IMR-90 (cell line): ENCODE measurements around the gene HOXA7. TPM values are rescaled to one million over a fixed set of nuclear protein-coding genes. Genes with fewer than 3 reads are reported as not detected.
A peak's percentile ranks its signal among the peaks of the same experiment; 100 is the strongest.

Source experiments
- ATAC-seq: fragments of 200-7000 bp; cut with Tn5 transposase; 2 replicates; pipeline ENCODE4 v1.9.1; 2020; ENCODE audit warnings: low read depth, mild to moderate bottlenecking, moderate library complexity
- BruUV-seq: library from RNA; stranded (reverse); fragments of 400-500 nt; replicated peaks from 2 replicates; lab custom pipeline; 2021; lab: Mats Ljungman, UMichigan
- CTCF ChIA-PET: fragments of 300-600 bp; formaldehyde crosslinking; extraction: SDS; loops from one replicate; lab custom pipeline; 2021; ENCODE audit warnings: antibody characterized with exemption; lab: Yijun Ruan, JAX
- POLR2A ChIA-PET: fragments of 300-600 bp; sonication (Branson Sonifier 250); formaldehyde crosslinking; loops from one replicate; lab custom pipeline; 2022; ENCODE audit warnings: antibody characterized with exemption; ENCODE audit not compliant: unreplicated experiment; lab: Charles Lee
- DNase-seq: peaks from one replicate; pipeline ENCODE4 v3.0.0; 2013
- H2AFZ ChIP-seq: replicated peaks from 2 replicates; pipeline ENCODE3; 2013; ENCODE audit warnings: low read length, mild to moderate bottlenecking; ENCODE audit not compliant: poor library complexity
- H2AK5ac ChIP-seq: 2 replicates; pipeline ENCODE4 v1.6.1; 2013; ENCODE audit warnings: low read depth, low read length, inconsistent platforms
- H2AK9ac ChIP-seq: replicated peaks from 2 replicates; pipeline ENCODE3; 2013; ENCODE audit warnings: mild to moderate bottlenecking, low read depth, low read length, moderate library complexity; ENCODE audit not compliant: poor library complexity
- H2BK120ac ChIP-seq: 2 replicates; pipeline ENCODE4 v1.6.1; 2013; ENCODE audit warnings: low read depth, low read length, inconsistent platforms
- H2BK15ac ChIP-seq: 3 replicates; pipeline ENCODE4 v1.6.1; 2013; ENCODE audit warnings: low read depth, low read length, inconsistent platforms
- H2BK20ac ChIP-seq: 2 replicates; pipeline ENCODE4 v1.6.1; 2013; ENCODE audit warnings: low read depth, mild to moderate bottlenecking, inconsistent platforms, low read length, moderate library complexity
- H2BK5ac ChIP-seq: 2 replicates; pipeline ENCODE4 v1.6.1; 2013; ENCODE audit warnings: mild to moderate bottlenecking, low read depth, low read length, inconsistent platforms; ENCODE audit not compliant: poor library complexity, severe bottlenecking
- H3K14ac ChIP-seq: replicated peaks from 2 replicates; pipeline ENCODE4 v1.6.1; 2013; ENCODE audit warnings: low read depth, low read length, inconsistent platforms
- H3K18ac ChIP-seq: 2 replicates; pipeline ENCODE4 v1.6.1; 2013; ENCODE audit warnings: low read depth, low read length, control low read depth
- H3K23ac ChIP-seq: 2 replicates; pipeline ENCODE4 v1.6.1; 2013; ENCODE audit warnings: low read depth, low read length, inconsistent platforms
- H3K27ac ChIP-seq: 2 replicates; pipeline ENCODE4 v1.5.1; 2013; ENCODE audit warnings: mild to moderate bottlenecking, control low read depth, low read length; ENCODE audit not compliant: insufficient read depth
- H3K27me3 ChIP-seq: 2 replicates; pipeline ENCODE4 v1.6.1; 2013; ENCODE audit warnings: low read length; ENCODE audit not compliant: control insufficient read depth, insufficient read depth
- H3K36me3 ChIP-seq: 2 replicates; pipeline ENCODE4 v1.6.1; 2013; ENCODE audit warnings: low read length, mixed read lengths; ENCODE audit not compliant: control insufficient read depth, insufficient read depth
- H3K4ac ChIP-seq: 2 replicates; pipeline ENCODE4 v1.6.1; 2013; ENCODE audit warnings: low read depth, low read length, inconsistent platforms
- H3K4me1 ChIP-seq: 2 replicates; pipeline ENCODE4 v1.6.1; 2013; ENCODE audit warnings: low read length, mixed read lengths; ENCODE audit not compliant: control insufficient read depth, insufficient read depth
- H3K4me2 ChIP-seq: 2 replicates; pipeline ENCODE4 v1.6.1; 2013; ENCODE audit warnings: low read depth, mild to moderate bottlenecking, control low read depth, low read length, moderate library complexity
- H3K4me3 ChIP-seq: 2 replicates; pipeline ENCODE4 v1.5.1; 2013; ENCODE audit warnings: low read depth, mild to moderate bottlenecking, control low read depth, low read length, moderate library complexity; ENCODE audit not compliant: insufficient read depth
- H3K56ac ChIP-seq: 2 replicates; pipeline ENCODE4 v1.6.1; 2013; ENCODE audit warnings: low read length, inconsistent platforms; ENCODE audit not compliant: insufficient read depth; ENCODE audit errors: extremely low read depth
- H3K79me1 ChIP-seq, 2 experiments: 2 replicates each; pipeline ENCODE4 v1.6.1; 2013; ENCODE audit warnings: low read length in 2 of 2, inconsistent platforms in 1 of 2, low read depth in 1 of 2
- H3K9ac ChIP-seq: 2 replicates; pipeline ENCODE4 v1.6.1; 2013; ENCODE audit warnings: low read depth, low read length, control low read depth
- H3K9me1 ChIP-seq: 2 replicates; pipeline ENCODE4 v1.6.1; 2013; ENCODE audit warnings: low read length, inconsistent platforms; ENCODE audit not compliant: insufficient read depth
- H3K9me3 ChIP-seq: 2 replicates; pipeline ENCODE4 v1.6.1; 2013; ENCODE audit warnings: low read length; ENCODE audit not compliant: control insufficient read depth, insufficient read depth
- H4K20me1 ChIP-seq: 2 replicates; pipeline ENCODE4 v1.6.1; 2013; ENCODE audit warnings: low read length, inconsistent platforms; ENCODE audit not compliant: insufficient read depth
- H4K5ac ChIP-seq: 2 replicates; pipeline ENCODE4 v1.6.1; 2013; ENCODE audit warnings: mild to moderate bottlenecking, low read depth, low read length, control low read depth
- H4K8ac ChIP-seq, 2 experiments: 2 replicates each; pipeline ENCODE4 v1.6.1; 2013; ENCODE audit warnings: low read depth in 2 of 2, low read length in 2 of 2, control low read depth in 1 of 2, inconsistent platforms in 1 of 2
- H4K91ac ChIP-seq: 2 replicates; pipeline ENCODE4 v1.6.1; 2013; ENCODE audit warnings: low read depth, low read length, inconsistent platforms; ENCODE audit not compliant: insufficient read depth
- BHLHE40 ChIP-seq: fragments of 150-350 bp; IDR thresholded peaks from 2 replicates; pipeline ENCODE4 v1.6.1; 2016; ENCODE audit warnings: mild to moderate bottlenecking, low read depth, low read length
- CEBPB ChIP-seq: IDR thresholded peaks from 2 replicates; pipeline ENCODE4 v1.6.1; 2012; ENCODE audit warnings: low read depth, low read length, improper control_type of control experiment
- CHD1 ChIP-seq: IDR thresholded peaks from 2 replicates; pipeline ENCODE4 v1.6.1; 2012; ENCODE audit warnings: low read depth, low read length, improper control_type of control experiment
- ELK1 ChIP-seq: fragments of 150-350 bp; IDR thresholded peaks from 2 replicates; pipeline ENCODE4 v1.6.1; 2016; ENCODE audit warnings: low read depth, mild to moderate bottlenecking, low read length, moderate library complexity, borderline replicate concordance
- MXI1 ChIP-seq: IDR thresholded peaks from 2 replicates; pipeline ENCODE4 v1.6.1; 2012; ENCODE audit warnings: low read depth, mild to moderate bottlenecking, low read length, moderate library complexity, borderline replicate concordance
- NFE2L2 ChIP-seq: fragments of 150-350 bp; IDR thresholded peaks from 2 replicates; pipeline ENCODE4 v1.6.1; 2016; ENCODE audit warnings: low read depth, mild to moderate bottlenecking, low read length
- POLR2A ChIP-seq: IDR thresholded peaks from 2 replicates; pipeline ENCODE4 v1.6.1; 2012; ENCODE audit warnings: mild to moderate bottlenecking, low read depth, low read length
- WGBS, 2 experiments: methylation state at CpG; one replicate each; pipeline versions ENCODE4 v1.1.5 to v1.1.7; 2013; ENCODE audit warnings: missing lambda C conversion rate in 2 of 2; ENCODE audit not compliant: insufficient read length in 1 of 2; ENCODE audit errors: extremely low coverage in 2 of 2; 5-methylcytosine and 5-hydroxymethylcytosine counted together
- dilution Hi-C: fragments of 300-500 bp; cut with HindIII; formaldehyde crosslinking; loops from one replicate; pipeline ENCODE4 v1.14.3; 2018; ENCODE audit warnings: low sequenced_read_pairs; ENCODE audit not compliant: unreplicated experiment
- in situ Hi-C: fragments of 300-500 bp; cut with MboI; formaldehyde crosslinking; loops from 3 replicates; pipeline ENCODE4 v1.14.3; 2019; ENCODE audit warnings: low sequenced_read_pairs, inconsistent platforms, mixed read lengths
- intact Hi-C: fragments of 100-400 bp; cut with micrococcal nuclease; formaldehyde crosslinking; loops from 2 replicates; pipeline ENCODE4 v1.10.0; 2022
- polyA plus RNA-seq, 3 experiments: library from polyadenylated mRNA; depleted of rRNA; stranded (reverse); fragments of >200 nt; gene quantifications; 2 replicates each; pipeline ENCODE4 v1.2.3, GENCODE V29; 2012; ENCODE audit warnings: low replicate concordance in 1 of 3
- total RNA-seq: library from RNA; depleted of rRNA; stranded (reverse); fragments of >200 nt; gene quantifications from 2 replicates; pipeline ENCODE4 v1.2.3, GENCODE V29; 2012

HOXA7 gene
- total and polyA plus RNA-seq, 2 of the 4 experiments (the other 2 are of a cell fraction): 0.18 to 1.7 TPM

DNA sequence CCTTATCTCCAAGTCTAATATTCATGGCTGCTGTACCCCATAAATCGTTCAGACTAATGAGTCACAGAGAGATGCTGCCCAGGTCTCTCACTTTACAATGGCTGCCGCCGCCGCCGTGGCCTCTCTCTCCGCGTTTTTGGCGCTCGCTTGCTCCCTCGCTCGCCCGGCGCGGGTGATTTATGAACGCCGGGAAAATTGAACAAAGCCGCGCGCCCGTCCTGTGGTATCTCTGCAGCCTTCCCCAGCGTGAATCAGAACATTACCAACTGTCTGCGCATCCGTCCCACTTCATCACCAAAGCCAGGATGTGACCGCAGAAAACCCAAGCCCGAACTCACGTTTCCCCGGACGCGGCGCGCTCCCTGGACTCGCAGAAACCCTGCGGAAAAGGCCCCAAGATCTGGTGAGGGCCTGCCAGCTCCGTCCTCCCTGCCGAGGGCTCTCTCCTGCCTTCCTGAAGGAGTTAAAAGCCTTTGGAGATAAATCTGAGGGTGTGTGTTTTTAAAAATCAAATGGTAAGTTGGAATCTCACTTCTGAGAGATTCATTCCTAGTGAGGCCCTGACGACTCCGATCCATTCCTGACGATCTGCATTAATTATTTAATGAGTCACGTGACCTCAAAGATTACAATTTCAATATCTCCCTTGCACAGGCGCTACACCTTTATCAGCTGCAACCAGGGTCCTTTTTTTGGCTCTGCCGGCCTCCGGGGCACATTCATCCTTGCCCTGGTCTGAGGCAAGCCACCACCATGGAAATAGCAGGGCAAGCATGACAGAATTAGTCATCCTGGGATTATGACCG is 32.2 kb downstream of the HOXA7 start (continued):
- TF ChIP-seq MXI1 (peak; percentile 59), CHD1 (peak; percentile 35; the same call in 1 of the 2 replicates), BHLHE40 (peak; percentile 97)

GRCh38 chr7:27123477-27124053 is 32.9 kb downstream of the HOXA7 start:
- POLR2A ChIA-PET: interaction anchor here (1.0 kb wide), 1 partner anchor 26 kb away, joined by 3 read pairs; no protein-coding TSS in a partner anchor
- Histone ChIP-seq H3K9me1 (peaks cover 10% of the 10 kb centered on the region), H4K20me1 (0 out of 2 replicates have a peak, but pooled peaks cover 2% of the 10 kb centered on the region), H4K91ac (peak overlapping the region; percentile 96), H3K4ac (peak overlapping the region; percentile 98), H3K4me3 (peak overlapping the region; percentile 48), H3K56ac (peak overlapping the region; percentile 76; the same call in 1 of the 2 replicates), H2AK5ac (peak overlapping the region; percentile 62), H3K9ac (peak overlapping the region; percentile 96), H2AFZ (peak overlapping the region; percentile 73), H3K9me3 (no peaks in the 10 kb centered on the region), H3K27me3 (no peaks in the 10 kb centered on the region), H4K5ac (peak overlapping the region; percentile 50), H2BK20ac (peak overlapping the region; percentile 75), H3K27ac (peak overlapping the region; percentile 99), H3K18ac (peak overlapping the region; percentile 67), H3K4me1 (peaks cover 35% of the 10 kb centered on the region), H2BK5ac (peak overlapping the region; percentile 88), H3K36me3 (no peaks in the 10 kb centered on the region), H3K79me1 (peaks cover 6 to 51% of the 10 kb centered on the region in 2 experiments), H3K14ac (peak overlapping the region; percentile 94), H2BK120ac (peak overlapping the region; percentile 94), H4K8ac (peak overlapping the region; percentile 90 to 93), H3K4me2 (peak overlapping the region; percentile 95), H2BK15ac (peak overlapping the region; percentile 64; the same call in 2 of the 3 replicates), H3K23ac (peak overlapping the region; percentile 80), H2AK9ac (peak overlapping the region; percentile 87)
- TF ChIP-seq POLR2A (peak; percentile 63; the same call in 1 of the 2 replicates), NFE2L2 (no peak), CEBPB (no peak), ELK1 (no peak)
- 14% methylated on average over 9 of the region's 26 CpGs; no CpG with 5 or more reads in 1 of the 2 experiments for WGBS, 2 experiments
- no peak for ATAC-seq
- BruUV-seq: no TSS peak
- intact Hi-C loops: loop anchor here (2.0 to 5.0 kb wide), 2 partner anchors 25 to 921 kb away; partner anchors contain the start of genes CBX3 and HNRNPA2B1
- dilution Hi-C loops: no loop called here
- no peak for DNase-seq
- in situ Hi-C loops: no loop called here
- CTCF ChIA-PET: interaction anchor here (1.0 to 1.2 kb wide), 2 partner anchors 18 to 754 kb away, joined by 3 to 5 read pairs; no protein-coding TSS in a partner anchor
